HG03103 (cell line): Measurements from ENCODE around the gene FAM149A.

Source experiments
- ATAC-seq: cut with Tn5 transposase; IDR thresholded peaks from one replicate; pipeline ENCODE4 v1.9.1; 2021; ENCODE audit warnings: low read depth; ENCODE audit not compliant: unreplicated experiment

The FAM149A gene

DNA sequence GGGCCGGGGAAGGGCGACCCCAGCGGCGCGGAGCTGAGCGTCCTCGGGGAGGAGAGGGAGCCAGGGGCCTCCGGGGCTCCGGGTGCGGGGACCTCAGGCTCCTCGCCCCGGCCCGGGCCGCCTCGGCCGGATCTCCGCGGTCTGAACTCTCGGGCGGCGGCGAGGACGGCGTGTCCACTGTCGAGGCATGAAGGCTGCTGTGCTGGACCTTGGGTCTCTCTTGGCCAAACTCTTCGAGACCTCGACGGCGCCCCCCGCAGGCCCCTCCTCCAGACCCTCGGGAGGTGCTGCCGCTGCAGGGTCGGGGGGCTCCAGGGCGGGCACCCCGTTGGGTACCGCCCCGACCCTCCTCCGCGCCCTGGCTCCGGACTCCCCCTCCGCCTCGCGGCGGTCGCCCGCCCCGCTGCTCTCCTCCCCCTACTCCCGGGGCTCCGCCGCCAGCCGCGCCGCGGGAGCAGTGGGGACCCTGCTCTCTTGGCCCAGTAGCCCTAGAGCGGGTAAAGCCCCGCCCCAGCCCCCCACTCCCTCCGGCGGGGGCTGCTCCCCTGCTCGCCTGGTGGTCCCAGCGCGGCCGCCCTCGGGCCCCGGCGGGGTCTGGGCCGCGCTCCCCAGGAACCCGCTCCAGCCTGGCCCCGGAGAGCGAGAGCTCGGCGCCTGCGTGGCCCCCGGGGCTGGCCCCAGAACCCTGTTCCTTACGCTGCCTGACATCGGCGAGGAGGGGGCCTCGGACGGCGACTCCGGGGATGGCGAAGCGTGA lies 564 bp downstream of the FAM149A start:
- ATAC-seq, result peak; percentile 16

DNA sequence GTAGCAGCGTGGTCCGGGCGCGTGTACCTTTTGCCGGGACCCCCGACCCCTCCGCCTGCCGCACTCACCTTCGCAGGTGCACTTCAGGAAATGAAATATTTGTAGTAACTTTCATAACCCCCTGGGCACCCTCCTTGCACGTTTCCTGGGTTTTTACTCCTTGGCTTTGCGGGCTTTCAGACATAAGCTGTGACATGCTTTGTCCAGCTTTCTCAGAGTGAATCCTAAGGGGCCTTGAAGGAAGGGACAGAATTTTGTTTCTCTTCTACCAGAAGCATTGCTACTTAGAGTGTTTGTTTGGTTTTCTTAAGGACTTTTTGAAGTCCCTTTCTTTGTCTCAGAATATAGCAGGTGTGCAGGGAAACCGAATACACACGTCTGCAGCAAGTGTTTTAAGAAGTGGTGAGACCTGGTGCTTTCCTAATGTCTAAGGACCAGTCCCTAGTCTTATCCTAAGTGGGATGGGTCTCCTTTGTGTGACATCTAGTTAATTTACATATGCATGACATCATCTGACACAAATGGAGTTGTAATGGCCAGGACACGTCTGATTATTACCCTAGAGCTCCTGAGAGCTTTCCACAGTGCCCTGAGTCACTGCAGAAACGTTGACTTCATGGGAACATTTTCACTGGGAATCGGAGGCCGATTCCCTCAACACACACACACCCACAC lies 1.3 kb downstream of the FAM149A start:
- ATAC-seq, result no peak

DNA sequence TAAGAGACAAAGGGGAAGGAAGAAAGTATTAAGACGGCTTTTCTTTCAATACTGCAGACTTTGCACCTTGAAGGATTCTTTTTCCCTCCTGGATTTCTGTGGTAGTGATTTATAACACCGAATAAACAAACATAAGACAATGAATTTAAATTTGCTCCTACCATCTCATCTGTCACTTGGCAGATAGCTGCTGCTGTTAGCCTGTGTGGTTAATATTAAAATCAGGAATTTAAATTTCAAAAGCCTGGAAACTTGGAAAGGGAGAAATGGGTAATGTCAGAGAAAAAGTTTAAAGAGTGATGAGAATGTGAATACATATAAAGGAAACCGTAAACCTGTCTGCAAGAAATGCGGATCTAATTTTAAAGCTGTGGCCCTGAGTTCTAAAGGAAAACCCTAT lies 3.4 kb downstream of the FAM149A start:
- no peak for ATAC-seq

DNA sequence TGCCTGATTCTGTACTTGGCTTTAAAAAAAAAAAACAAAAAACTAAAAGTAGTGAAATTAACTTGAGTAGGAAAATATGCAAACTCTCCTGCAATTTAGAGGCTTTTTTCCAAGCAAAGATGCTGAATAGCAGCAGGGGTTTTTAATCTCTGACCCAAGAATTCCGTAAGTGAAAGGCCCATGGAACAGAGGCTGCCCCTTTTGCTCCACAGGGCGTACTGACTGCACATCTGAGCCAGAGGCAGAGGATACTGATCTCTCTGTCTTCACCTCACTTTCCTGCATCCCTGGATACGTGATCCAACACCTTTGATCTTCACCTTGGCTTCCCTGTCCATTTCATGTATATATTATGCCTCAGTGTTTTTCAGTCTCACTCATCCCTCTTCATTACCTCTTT lies 3.9 kb downstream of the FAM149A start:
- ATAC-seq, result no peak

DNA sequence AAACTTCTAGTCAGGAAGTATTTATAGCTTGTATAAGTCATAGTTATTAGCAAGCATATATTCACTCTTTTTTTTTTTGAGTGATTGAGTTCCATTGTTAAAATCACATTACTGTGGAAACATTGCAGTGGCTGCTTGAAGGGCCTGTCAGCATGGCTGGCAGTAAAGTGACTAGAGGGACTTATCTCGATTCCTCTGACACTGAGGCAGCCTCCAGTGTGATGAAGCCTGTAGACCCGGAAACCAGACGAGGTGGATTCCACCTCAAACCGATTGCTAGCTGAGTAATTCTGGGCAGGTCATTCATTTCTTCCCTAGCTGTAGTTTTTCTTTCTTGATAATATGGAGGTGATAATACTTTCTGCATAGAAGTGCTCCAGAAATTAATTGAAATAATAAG lies 4.7 kb downstream of the FAM149A start:
- ATAC-seq, result no peak

DNA sequence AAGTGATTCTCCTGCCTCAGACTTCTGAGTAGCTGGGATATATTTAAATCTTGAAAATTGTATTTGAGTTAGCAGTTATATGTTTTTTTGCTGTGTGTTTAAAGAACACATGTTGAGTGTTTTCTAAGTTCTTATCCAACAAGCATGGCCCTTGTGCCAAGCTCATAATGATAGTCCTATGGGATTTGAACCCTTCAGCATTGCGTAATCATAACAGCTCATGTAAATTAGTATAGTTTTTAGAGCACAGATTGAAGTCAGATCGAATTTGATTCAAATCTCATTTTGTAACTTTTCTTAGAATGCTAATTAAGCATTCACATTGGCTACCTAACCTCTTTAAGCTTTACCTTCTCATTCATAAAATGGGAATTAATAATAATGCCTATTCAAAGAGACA lies 12.2 kb downstream of the FAM149A start:
- ATAC-seq, result no peak

DNA sequence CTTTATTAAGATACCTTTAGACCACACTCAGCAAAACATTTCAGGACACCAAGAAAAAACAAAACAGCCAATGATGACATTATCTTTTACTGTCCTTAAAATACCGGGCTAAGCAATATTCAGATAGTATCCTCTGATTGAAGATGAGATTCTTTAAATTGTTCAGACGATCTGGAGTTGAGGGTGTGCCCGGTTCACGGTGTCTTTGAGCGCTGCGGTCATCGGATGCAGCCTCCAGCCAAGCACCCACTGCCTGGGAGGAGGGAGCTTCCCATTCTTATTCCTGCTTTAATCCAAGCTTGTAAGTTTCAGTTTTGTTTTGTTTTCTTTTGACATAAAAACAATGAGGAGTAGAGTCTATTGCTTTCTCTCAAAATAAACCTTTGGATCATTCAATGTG lies 14.1 kb downstream of the FAM149A start:
- no peak for ATAC-seq

DNA sequence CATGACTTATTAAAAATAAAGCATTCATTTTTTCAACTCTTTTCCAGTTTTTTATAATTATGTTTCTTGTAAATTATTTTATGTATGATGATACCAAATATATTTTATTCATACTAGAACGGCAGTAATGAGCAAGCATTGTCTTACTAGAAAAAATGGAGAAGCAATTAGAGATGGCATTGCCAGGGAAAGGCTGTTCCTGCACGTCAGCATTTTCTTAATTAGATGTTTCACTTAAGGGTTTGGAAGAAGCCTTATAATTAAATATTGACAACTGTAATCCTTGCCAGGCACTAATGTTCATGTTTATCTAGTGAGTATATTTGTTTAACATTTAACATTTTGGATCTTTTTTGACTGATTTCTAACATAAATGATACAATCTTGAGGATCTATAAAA lies 16.6 kb downstream of the FAM149A start:
- no peak for ATAC-seq

DNA sequence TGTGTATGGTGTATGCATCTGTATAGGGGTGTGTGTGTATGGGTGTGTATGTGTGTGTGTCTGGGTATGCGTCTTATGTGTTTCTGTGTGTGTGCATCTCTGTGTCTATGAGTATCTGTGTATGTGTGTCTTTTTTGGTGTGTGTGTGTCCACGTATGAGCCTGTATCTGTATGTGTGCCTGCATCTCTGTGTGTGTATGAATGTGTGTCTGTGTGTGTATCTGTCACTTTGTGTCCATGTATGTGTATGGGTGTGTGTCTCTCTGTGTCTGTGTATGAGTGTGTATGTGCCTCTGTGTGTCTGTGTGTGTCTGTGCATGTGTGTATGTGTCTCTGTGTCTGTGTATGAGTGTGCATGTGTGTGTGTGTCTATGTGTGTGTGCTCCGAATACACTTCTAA lies 24.3 kb downstream of the FAM149A start:
- no peak for ATAC-seq

DNA sequence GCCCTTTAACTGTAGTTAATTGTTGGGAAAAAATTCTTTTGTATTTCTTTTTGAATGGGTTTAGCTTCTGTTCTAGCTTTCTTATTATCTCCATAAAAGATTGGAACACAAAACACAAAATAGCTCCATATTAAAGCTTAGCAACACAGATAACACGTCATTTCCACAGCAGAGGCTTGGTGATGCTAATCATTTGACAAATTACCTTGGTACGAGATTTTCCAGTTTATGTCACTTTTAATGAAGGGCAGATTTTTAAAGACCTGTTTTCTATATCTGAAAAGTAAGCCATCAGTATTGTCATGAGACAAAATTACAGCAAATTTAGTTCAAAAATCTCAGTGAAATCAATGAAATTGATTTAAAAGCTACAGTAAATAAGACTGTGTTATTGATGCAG lies 27.4 kb downstream of the FAM149A start:
- no peak for ATAC-seq

DNA sequence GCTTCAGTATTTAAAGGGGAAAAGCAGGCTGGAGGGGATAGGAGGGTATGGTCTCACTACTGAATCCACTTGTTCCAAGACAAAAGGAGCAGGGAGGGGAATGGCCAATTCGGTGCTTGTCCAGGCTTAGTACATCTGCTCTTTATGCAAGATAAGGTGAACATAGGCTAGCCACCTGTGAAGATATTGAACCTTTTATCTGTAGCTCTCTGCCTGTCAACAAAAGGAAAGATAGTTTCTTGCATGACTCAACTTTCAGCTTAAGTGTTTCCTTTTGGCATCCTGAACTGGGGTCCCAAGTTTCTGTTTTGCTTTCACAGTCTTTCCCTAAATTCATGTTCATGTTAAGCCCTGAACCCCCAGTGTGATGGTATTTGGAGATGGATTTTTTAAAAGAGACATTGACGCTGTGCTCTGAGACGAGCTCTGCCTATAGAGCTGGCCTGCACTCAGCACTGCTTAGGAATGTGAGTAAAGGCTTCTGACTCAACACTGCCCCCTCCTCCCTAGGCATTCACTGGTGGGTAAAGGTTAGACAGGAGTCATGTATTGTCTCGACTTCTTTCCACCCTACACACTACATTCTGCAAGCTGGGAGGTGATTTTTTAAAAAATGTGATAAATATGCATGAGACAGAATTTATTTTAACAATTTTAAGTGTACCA lies 28.2 kb downstream of the FAM149A start:
- ATAC-seq, result no peak

DNA sequence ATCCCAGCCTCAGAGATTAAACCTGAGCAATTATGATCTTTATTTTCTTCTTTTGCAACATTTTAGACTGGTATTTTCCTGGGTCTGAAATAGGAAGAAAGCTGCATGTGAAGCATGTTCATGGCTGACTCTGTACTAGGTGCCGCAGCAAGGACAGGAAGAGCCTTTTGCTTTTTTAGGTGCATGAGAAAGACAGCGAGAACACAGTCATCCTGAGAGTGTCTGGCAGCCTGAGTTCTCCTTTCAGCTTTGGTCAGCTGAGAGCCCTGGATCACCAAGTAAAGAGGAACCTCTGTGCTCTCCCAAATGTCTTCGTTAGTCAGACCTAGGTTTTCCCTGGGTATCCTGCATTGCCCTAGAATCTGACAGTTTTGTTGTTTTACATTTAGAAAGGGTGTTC lies 29.8 kb downstream of the FAM149A start:
- peak; percentile 99 for ATAC-seq

DNA sequence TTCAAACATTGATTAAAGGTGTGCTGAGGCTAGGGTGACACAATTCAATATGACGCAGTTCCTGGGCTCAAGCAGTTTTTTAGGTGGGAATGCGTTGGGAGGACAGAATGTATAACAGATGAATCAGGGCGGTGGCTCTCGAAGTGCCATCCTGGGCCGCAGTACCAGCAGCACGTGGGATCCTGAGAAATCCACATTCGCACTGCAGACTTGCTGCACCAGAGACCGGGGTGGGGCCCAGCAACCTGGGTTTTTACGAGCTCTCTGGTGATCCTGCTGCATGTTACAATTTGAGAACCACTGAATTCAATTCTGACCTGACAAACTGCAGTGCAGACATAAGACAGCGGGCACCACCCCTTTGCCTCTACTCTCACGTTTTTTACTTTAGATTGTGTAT lies 30.4 kb downstream of the FAM149A start:
- ATAC-seq, result no peak

DNA sequence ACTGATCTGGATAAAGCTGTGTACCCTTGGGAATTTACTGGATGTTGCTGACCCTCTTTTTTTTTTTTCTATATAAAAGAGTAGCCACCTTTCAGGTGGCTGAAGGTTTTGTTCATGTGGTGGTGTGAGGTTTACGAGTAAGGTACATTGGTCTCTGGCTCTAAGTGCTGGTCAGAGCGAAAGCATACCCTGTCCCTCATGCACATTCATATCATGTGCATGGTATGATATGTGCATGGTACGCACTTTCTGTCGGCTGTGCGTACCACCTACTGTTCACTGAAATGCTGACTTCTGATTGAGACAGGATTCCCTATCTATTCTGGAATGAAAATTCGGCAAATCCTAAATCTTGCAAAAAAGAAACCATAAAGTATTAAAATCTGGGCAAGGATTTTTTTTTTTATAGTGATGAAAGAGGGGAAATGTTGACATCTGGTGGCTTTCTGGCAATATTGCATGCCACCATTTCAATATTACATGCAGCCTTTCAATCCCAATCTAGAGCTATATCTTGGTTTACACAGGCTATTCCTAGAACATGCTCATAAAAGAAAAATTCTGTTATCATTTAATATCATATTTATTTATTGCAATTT lies 32.8 kb downstream of the FAM149A start:
- peak; percentile 37 for ATAC-seq

DNA sequence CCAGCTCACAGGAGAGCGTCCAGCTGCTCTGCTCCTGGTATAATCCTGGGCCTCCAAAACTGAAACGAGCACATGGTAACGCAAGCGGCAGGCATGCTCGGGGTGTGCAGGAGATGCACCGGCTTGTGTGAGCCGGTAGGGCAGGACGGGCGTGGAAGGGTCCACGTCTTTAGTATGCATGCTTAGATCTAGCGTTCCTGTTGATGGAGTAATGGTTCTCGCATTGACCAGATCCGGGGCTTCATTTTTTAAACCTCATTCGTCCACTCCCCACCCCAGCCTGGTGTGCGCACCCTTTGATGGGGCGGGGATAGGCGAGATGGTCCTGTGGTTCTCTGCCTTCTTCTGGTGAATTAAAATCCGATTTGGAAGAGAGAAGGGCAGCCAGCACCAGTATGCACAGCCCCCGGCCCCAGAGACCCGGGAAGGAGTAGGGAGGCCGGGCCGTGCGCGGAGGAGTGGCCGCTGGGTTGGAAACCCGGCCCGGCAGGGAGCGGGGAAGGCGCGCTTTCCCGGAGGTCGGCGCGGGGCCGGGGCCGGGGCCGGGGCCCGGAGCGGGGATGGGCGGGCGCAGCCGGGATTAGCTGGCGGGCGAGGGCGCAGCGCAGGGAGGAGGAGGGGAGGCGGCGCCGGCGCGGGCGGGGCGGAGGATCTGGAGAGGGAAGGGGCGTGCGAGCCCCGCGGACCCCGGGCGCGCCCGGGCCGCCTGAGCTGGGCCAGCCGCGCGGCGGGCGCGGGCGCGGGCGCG lies 39.9 kb downstream of the FAM149A start:
- ATAC-seq, result no peak

DNA sequence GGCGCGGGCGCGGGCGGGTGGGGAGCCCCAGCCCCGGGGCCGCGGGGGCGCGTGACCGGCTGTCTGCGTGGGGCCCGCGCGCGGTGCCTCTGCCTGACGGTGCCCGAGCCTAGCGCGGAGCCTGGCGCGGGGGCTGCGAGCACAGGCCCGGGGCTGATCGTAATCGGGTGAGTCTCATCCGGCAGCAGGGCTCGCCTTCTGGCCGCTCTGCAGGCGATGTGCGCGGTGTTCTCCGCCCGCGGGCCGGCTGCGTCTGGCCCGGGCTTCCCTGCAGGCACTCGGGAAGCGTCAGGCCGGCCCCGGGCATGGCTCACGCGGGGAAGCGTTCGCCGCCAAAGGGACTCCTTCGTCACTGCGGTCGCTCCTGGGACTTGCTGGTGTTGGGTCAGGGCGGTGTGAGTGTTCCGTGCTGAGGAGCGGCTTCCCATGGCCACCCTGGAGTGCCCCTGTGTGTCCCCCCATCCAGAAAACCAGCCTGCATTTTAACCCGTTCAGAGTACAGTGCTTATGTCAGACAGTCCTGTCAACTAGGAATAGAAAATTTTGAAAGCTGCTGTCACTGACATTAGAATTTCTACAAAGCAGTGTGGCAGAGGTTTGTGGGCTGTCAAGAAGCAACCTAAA lies 40.6 kb downstream of the FAM149A start:
- ATAC-seq, result no peak

DNA sequence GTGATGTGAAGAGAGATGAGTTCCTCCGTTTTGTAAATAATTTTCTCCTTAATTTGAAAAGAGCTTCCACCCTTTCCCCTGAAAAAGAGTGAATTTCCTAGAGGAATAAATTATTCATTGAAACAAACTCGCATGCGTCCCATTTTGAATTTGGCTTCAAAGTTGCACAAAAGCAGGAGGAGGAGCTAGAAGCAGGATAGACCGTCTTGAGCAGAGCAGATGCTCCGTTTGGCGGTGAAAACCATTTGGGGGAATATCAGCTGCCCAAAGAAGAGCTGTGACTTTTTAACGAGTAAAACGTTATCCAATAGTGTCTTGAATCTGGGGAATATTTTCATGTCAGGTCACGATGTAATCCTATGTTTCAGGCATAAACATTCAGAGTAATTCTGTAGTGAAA lies 42.0 kb downstream of the FAM149A start:
- ATAC-seq, result no peak

DNA sequence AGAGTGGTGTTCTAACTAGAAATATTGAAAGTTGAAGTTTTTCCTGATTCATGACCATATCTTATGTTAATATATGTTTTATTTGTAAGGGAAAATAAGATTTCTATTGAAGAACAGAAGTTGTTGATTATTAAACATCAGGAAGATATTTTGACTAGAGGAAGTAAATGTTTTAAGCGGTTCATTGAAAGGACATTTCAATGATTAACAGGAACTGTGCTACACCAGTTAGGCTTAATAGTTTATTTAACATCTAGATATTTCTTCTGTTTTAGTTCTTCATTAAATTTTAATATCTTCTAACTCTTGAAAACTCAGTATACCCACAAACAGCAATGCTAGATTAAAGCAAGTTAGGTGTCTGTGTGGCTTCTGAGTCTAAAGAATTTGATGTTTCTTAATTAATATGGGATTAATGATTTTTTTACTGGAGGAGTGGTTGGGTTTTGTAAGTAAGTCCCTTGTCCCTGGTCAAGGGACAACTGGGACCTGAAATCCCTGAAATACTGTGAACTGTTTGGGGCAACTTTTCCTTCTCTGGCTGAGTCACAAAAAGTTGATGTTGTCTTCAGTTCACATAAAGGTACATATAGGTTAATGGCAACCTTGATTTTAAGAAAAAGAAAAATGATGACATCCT lies 44.0 kb downstream of the FAM149A start:
- ATAC-seq, result no peak

DNA sequence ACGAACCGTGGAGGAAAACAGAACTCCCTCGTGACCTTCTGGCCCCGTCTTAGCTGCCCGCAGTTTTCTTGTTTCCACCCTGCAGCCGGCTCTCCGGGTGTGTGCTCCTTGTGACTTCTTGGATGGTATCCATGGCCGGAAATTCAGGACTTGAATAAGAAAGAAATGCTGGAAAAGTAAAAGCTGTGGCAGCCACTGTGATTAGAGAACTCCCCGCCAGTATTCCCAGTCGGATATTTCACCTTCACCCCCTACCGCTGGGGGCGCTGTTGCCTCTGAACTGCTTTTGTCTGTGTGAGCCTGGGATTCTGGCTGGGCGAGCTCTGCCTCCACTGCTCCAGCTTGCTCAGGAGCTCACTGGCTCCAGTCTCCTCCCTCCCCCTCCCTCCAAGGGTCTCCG lies 45.4 kb downstream of the FAM149A start:
- ATAC-seq, result no peak

DNA sequence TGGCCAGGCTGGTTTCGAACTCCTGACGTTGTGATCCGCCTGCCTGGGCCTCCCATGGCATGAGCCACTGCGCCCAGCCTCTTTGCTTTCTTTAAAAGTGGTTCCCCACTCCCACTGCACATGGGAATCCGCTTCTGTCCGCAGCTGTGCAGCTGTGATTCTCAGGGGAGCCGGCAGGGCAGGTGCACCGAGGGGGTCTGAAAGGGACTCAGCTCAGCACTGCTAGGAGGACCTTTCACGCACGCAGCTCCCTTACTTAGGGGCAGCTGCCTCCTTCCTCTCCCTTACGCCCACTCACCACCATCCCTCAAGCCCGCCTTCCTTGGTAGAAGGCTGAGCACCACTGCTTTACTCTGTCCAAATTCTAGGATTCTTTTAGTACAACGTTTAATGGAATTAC lies 46.4 kb downstream of the FAM149A start:
- ATAC-seq, result no peak
